GM21825 (cell line): Measurements from ENCODE around the gene POU6F2.

Experiments
- ATAC-seq: cut with Tn5 transposase; IDR thresholded peaks from one replicate; pipeline ENCODE4 v1.9.1; 2021; ENCODE audit warnings: mild to moderate bottlenecking, moderate library complexity; ENCODE audit not compliant: unreplicated experiment

The POU6F2 gene

DNA sequence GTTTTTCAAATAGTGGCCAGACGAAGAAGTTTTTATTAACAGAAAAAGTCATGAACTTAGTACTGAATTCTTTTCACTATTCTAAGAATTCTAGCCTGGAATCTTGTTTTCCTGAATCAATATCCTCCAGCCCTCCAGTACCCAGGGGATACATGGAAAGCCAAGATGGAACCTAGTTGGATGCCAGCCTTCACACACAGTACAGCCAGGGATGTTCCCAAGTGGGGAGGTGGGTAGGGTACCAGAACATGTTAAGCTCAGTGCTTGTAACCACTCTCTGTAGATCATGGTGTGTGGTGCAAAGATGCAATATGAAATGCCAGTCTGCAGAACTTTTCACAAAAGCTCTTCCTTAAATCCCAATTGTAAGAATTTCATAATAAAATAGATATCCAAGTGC, 128.0 kb downstream of the POU6F2 start:
- ATAC-seq, result no peak

DNA sequence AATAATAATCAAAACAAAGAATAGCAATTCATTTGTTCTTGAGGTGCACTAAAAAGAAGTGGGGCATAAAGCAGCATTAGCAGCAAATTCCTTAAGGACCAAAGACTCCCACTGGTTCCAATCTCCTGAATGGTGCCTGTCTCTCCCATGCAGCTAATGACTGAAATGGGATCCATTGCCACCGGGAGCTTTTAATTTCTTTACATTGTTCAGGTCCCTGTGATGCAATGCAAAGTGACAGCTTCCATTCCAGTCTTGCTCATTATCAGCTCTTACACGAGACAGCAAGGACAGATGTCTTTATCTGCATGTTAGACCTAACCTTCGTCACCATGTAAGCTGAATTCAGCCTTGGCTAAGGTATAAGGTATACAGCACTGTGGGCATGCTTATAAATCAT, 148.1 kb downstream of the POU6F2 start:
- no peak for ATAC-seq

DNA sequence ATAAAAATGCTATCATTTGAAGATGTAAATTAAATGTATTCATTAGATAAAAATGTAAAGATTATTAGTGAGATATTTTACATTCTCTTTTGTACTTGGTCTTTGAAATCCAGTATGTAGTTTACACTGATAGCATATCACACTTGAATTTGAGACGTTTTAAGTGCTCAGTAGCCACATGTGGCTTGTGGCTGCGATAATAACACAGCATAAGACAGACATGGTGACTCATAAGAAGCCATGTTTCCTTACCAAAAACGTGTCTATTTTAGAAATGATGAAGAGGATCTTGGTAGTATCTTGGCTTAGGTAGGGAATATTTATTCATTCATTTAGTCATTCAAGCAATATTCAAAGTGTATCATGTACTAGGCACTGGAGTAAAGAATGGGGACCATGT, 149.3 kb downstream of the POU6F2 start:
- no peak for ATAC-seq

DNA sequence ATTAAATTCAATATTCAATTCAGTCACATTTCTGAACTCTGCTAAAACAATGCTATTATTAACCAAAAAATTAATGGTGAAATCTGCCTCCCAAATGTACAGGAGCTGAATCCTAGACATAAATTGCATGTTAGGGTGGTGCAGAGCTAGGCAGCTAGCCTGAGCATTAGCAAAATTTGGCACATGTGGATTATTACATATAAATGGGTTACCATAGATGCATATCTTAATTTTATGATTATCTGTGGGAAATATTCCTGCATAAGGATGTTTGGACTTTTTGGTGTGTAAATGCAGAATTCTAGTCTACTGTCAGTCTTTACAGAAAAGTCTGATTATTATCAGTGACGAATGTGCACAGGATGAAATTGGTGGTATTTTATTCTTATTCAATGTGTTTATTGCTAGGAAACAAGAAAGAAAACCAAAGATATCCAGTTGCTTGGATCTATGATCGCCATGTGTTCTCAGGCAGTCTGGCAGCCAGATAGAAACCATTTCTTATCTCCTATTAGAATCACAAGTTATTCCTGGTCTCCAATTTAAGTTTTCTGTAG, 150.7 kb downstream of the POU6F2 start:
- no peak for ATAC-seq

DNA sequence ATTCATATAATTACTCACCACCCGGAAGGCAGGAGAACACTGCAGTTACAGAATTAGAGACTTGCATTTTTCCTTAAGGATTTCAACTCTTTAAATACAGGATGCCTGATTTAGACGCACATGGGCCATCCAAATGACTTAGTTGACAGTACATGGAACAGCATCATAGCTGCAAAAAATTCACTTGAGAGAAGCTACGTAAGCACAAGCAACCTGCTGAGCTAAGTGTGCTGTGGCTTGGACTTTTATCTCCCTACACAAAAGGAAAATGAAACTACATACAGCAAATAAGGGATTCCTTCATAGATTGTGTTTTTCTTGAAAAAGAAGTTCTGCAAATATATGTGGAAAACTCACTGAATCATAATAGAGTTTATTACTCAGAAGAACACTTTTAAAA, 152.6 kb downstream of the POU6F2 start:
- no peak for ATAC-seq

DNA sequence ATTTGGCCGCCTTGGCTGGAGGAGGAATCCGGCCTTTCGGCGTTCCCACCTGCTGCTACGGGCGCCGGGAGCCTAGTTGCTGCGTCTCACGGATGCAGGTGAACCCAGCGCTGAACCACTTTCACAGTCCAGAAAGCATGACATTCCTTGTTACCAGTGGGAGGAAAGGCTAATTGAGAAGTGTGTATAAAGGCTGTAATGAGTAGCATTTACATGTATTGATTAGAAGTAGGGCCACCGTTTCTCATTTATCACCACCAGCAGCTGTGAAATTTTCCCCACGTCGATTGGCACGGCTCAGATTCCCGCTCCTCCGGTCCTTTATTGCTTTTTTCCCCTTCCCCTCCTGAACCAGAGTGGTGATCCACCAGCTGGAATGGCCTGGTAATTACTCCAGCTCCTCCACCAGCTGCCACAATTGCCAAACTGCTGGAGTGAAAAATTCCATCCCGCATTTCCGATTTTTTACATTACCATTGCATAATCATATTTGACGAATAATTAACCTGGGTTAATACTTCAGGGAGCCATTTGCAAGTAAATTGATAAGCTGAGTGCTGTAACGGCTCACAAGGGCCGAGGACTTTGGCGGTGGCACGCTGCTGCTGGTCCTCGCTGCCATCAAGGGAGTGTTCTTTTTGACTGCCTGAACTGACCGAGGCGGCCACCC, 153.3 kb downstream of the POU6F2 start:
- no peak for ATAC-seq

DNA sequence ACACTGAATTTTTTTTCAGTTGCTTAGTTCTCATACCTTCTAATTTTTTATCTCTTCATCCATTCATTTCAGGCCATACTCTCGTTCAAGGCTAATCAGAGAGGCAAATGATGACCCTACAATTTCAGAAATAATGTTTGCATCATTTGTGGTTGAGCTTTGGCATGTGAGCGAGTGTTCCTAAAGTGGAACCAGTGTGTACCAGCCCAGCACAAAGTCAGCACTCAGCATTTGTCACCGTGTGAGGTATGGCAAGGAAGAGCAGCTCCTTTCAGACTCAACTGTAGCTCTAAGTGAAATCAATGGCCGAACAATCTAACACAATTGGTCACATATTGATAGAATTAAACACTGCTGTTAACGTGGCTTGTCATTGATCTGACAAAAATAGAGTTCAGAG, 154.6 kb downstream of the POU6F2 start:
- no peak for ATAC-seq

DNA sequence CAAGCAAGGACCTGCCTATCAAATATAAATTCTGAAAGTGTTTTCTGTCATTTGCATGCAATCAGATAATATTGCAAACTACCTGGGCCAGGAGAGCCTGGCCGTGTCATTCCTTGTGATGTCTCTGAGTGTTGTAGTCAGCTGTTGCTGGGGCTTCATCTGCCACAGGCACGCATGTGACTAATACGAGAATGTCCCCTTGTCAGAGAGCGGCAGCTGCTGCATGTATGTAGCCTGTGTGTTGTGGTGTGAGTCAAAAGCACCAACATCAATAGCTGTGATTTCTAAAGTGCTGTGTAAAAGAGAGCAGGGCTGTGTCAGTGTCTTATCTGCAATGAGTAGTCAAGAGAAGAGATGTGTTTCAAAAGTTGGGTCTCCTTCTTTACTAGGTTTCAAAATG, 155.4 kb downstream of the POU6F2 start:
- no peak for ATAC-seq

DNA sequence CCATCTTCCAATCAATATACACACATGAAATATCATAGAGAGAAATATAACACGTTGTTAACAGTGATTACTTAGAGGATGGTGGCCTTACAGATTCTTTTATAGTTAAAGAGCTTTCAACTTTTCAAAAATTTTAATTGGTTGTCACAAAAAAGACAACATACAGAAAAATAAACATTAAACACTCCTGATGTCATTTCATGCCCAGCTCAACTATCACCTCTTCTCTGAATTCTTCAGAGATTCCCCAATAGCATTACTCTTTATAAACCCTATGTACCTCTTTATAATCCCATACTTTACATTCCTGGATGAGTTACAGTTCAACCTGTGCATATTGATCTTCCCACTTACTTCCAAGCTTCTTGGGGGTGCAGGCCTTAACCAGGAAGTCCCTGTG, 159.8 kb downstream of the POU6F2 start:
- ATAC-seq, result no peak

DNA sequence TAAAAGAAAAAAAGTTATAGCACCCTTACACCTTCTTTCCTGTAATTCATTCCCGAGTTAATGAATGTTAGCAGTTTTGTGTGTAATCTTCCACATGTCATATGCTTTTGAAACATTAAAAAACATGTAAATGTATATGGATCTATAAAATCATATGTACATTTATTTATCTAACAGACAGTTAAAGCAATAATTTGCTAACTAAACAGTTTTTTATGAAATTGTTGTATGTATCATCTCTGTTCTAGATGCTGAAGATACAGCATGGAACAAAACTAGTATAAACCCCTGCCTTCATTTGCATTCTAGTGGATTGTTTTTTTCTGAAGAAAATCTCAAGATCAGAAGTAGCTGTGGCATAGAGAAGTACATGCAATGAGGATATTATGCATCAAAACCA, 165.0 kb downstream of the POU6F2 start:
- no peak for ATAC-seq

DNA sequence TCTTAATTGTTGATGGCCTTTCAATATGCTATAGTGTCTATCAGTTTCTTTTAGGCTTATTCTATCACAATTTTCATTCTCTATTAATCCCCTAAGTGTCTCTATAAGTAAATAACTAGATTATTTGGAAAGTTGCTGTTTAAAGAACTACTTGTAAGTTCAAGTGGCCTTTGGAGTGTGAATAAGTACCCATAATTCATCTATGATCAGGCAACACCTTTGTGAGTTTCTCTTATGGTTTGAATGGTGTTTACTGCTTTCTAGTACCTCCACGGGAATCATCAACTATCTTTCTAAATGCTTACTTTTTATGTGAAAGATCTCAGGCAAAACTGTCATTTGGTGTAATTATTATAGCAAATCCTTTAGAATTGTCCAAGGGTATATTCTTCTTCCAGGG, 166.7 kb downstream of the POU6F2 start:
- no peak for ATAC-seq

DNA sequence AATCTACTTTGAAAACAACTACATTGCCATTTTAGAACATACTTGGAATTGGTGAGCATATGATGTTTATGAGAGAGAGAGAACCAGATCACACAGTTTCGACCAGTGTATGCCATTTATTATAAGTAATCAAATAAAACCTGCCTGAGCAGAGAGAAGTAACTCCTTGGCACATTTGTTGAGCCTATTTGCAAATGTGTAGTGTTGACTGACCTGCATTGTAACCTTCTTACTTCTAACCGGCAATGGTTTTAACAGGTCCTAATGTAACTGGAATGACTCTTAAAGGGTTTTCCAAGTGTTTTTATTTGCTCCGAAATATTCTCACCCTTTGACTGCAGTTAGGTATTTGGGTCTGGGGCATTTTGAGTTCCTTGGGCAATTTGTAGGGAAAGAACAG, 167.6 kb downstream of the POU6F2 start:
- ATAC-seq, result no peak

DNA sequence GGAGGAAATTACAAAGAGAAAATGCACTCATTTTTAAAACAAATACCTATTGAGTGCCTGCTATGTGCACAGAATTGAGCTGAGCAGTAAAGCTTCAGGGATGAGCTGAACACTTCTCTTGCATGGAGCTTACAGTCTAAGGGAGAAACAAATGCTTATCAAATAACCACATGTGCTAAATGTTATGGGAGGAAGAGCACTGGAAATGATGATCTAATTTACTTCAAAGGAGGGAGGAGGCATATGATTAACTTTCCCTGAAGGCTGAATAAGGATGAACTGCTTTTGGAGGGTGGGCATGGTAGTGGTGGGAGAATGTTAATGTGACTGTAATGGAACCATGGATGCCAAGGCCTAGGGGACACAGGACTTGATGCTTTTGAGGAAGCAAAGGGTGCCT, 168.2 kb downstream of the POU6F2 start:
- ATAC-seq, result no peak

DNA sequence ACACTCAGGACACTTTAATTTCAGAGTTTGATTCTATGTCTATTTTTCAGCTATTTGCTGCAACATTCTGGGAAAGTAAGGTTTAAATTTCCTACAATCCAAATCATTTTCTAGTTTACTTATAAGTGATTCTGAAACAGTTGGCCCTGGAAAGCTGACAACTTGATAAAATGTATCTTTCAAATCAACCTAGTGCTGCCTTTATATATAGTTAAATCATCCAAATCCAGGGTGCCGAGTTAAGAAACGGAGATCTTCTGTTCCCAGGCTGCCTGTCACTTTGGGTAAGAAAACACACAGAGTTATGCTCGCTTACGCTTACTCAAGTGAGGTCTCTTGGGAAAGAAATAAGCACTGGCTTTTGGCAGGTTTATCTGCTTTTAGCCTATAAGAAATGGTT, 175.0 kb downstream of the POU6F2 start:
- ATAC-seq, result no peak

DNA sequence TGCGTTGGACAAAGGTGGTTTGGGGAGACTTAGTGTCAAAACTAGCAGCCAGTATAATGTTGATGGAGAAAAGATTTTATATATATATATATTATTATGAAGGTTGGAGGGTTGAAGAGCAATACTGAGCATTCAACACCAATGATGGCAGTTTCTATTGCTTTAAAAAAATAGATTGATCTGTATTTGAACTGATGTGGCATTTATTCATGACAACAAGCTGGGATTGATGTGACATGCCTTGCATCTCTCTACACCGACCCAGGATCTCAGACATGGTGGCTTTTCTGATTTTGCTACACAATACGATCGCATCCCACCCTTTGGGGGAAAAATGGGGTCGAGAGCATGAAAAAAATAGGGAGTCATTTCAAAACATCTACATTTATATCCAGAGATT, 175.4 kb downstream of the POU6F2 start:
- no peak for ATAC-seq

DNA sequence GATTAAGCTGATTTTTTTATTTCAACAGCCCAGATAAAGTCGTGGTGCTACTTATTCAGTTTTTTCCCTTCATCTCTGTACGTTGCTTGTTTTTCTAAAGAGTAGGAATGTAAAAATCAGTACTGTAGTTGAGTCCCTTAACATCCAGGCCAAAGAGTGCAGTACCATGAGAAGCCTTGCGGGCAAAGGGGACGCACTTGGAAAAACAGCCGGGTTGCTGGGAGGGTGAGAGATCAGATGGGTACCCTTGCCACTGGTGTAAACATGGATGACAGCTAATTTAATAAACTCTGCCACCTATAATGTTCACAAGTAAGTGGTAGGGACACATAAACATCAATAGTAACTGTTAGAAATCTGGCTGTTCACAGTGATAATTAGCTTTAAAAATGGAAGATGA, 175.9 kb downstream of the POU6F2 start:
- no peak for ATAC-seq

DNA sequence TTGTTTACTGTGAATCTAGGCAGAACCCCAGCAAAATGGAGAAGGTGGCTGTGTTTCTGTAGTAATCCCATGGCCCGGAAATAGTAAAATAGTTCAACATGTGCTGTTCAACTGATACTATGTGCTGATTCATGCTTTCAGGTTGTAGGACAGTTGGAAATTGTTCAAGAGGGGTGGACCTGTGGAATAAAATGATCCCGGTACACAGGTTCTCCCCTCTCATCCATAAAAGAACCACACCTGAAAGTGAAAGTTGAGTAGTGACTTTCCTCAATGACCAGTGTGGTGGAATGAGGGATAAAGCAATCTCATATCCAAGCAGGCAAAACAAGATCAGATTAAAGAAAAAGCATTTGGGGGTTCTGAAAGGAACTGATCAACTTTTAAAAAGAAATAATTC, 177.1 kb downstream of the POU6F2 start:
- no peak for ATAC-seq

DNA sequence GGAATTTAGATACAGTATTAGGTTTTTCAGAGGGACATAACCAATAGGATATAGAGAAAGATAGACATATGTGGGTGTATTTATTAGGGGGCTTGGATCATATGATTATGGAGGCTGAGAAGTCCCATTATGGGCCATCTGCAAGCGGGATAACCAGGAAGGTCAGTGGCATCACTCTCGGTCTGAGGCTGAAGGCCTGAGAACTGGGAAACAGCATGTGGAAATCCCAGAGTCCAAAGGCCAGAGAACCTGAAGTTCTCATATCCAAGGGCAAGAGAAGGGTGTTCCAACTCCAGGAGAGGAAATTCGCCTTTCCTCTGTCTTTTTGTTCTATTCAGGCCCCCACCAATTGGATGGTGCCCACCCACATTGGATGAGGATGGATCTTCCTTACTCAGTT, 180.7 kb downstream of the POU6F2 start:
- ATAC-seq, result no peak

DNA sequence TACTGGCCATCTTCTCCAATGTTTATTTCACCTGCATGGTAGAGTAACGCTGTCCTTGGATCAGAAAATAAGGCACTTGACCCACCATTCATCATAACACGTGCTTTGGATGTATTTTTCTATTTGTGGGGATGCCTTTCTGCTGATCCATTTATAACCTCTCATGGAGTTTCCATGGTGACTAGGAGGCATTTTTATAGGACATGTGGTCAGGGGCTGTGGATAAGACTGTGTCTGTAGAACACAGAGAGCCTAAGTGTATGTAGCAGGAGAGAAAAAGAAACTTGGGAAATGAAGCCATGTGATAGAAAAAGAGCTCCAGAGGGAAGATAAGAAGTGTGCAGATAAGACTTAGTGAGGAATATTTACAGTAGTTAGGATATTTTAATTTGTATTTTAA, 184.2 kb downstream of the POU6F2 start:
- no peak for ATAC-seq

DNA sequence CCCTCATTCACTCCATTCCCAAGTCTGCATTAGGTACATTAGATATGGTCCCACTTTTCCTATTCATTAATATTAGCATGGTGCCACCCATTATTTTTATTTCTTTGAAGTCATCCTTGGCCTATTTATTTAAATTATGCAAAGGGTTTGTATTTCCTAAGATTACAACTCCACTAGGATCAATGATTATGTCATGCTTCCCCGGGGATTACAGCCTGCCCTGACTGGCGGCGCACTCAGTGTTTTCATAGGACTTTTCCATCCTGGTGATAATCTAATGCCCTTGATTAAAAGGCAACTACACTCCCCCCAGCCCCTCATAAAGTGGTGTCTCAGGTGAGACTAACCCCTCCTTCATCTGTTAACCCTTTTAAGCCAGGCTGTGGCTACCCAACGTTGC, 187.2 kb downstream of the POU6F2 start:
- ATAC-seq, result no peak

DNA sequence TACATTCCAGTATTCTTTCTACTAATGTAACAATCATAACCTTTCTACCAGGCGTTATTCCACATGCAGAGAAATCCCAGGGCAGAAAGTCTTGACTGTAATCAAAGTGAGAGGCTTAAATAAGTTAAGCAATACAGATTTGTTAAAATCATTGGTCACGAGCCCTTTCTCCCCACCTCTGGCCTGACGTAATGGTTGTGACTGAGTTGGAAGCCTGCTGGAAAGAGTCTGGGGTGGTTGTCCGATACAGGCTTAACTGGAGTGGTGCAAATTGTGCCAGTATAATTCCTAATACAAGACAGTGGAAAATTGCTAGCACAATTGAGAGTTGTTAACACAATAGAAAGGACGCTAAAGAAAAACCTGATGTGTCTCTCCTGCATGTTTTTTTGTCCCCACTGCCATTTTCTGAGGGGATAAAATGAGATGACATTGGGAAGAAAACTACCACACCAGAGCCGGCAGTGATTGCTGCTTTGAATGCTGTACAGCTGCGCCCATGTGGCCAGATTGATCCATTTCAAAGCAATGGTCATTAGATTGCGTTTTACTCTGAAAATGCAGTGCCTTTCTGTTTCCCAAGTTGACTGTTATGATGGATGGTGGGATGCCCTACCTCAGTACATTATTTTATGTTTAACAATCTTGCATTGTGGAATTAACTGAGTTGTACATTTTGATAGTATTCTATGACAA, 190.8 kb downstream of the POU6F2 start:
- ATAC-seq, result no peak

DNA sequence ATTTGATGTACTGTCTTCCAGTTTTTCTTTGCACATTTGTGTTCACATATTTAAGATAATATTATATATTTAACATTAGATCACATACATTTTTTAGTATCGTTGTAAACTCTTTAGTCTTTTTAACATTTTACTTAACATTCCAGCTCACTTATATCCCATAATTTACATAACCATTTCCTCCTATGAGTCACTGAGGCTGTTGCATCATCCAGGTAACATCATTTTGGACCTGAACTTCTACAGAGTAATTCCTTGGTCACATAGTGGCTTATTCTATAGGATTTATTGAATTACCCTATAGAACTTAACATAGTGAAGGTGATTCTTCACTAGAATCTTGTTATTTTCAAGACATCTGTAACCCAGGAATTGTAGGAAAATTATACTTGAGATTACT, 194.4 kb downstream of the POU6F2 start:
- no peak for ATAC-seq

DNA sequence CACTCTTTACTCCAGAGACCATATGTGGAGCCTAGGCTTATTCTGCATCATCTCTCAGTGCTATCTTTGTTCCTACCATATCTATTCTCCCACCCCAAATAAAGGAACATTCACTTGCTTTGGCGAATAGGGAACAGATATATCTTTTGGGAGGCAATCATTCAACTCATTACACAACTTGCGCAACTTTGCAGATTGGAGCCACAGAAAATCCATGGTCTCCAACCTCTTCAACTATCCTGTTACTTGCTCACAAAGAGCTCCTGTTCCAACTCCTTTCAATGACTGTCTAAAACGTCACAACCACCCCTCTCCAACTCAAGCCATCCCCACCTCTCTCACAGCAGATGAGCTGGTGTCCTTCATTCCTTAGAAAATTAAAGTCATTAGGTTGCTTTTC, 203.7 kb downstream of the POU6F2 start:
- ATAC-seq, result no peak
